ENCODE results near the gene CCR5.
"Not testable (repeated sequence)": the region's sequence is repeated elsewhere in the genome, so short reads cannot be mapped to it uniquely, and the experiment has no call there.

Gene CCR5

GRCh38 chr3:46388847-46389246, 18.1 kb downstream of the CCR5 start:
- not testable (repeated sequence) for DNase-seq

GRCh38 chr3:46389306-46389705, 18.6 kb downstream of the CCR5 start:
- DNase-seq, result no peak

GRCh38 chr3:46391526-46391925, 20.8 kb downstream of the CCR5 start:
- not testable (repeated sequence) for DNase-seq

GRCh38 chr3:46393011-46393410, 22.3 kb downstream of the CCR5 start:
- no peak for DNase-seq

GRCh38 chr3:46393554-46394434, 23.0 kb downstream of the CCR5 start:
- DNase-seq, result no peak

GRCh38 chr3:46395210-46395661, 24.5 kb downstream of the CCR5 start:
- DNase-seq, result no peak

GRCh38 chr3:46395766-46396530, 25.2 kb downstream of the CCR5 start:
- DNase-seq, result no peak

GRCh38 chr3:46397111-46397510, 26.4 kb downstream of the CCR5 start:
- no peak for DNase-seq

GRCh38 chr3:46398186-46398955, 27.6 kb downstream of the CCR5 start:
- no peak for DNase-seq

- no peak for DNase-seq
Observed at GRCh38 chr3:46399098-46399497, 28.4 kb downstream of the CCR5 start.

GRCh38 chr3:46399557-46399956, 28.8 kb downstream of the CCR5 start:
- no peak for DNase-seq

- DNase-seq, result no peak
Observed at GRCh38 chr3:46400000-46400734, 29.4 kb downstream of the CCR5 start.

- no peak for DNase-seq
Observed at GRCh38 chr3:46400846-46401245, 30.1 kb downstream of the CCR5 start.

- no peak for DNase-seq
Observed at GRCh38 chr3:46401579-46401978, 30.8 kb downstream of the CCR5 start.

GRCh38 chr3:46402902-46403301, 32.2 kb downstream of the CCR5 start:
- not testable (repeated sequence) for DNase-seq

- DNase-seq, result no peak
Observed at GRCh38 chr3:46405301-46406019, 34.7 kb downstream of the CCR5 start.

- no peak for DNase-seq
Observed at GRCh38 chr3:46406443-46406787, 35.7 kb downstream of the CCR5 start.

GRCh38 chr3:46406788-46407611, 36.3 kb downstream of the CCR5 start, which contains the start of the genes CCR5AS and CCRL2:
TSS of gene CCR5AS (minus strand) at chr3:46407066.
TSS of gene CCRL2 (plus strand) at chr3:46407259. CDS start at chr3:46408080, 821 bp downstream.
- no peak for DNase-seq

GRCh38 chr3:46407970-46408369, 37.2 kb downstream of the CCR5 start:
- DNase-seq, result no peak

GRCh38 chr3:46408853-46409252, 38.1 kb downstream of the CCR5 start:
- no peak for DNase-seq

Data from NCI-H1930 (cell line).